ENCODE data around the gene SEPTIN12.

SEPTIN12 gene

GRCh38 chr16:4825196-4825595 lies 37.1 kb upstream of the SEPTIN12 start:
- no peak overlapping the region for H3K27ac ChIP-seq (ENCODE audit: low read depth, low read length)
- no peaks in the 10 kb centered on the region for H3K27me3 ChIP-seq (ENCODE audit: control insufficient read depth in 5 of 5, insufficient read depth in 4 of 5, low read length in 5 of 5)
- H3K9me3 ChIP-seq (ENCODE audit: control insufficient read depth in 5 of 5, low read length in 5 of 5), result no peaks in the 10 kb centered on the region
- no peaks in the 10 kb centered on the region for H3K4me1 ChIP-seq (ENCODE audit: control insufficient read depth in 5 of 5, insufficient read depth in 5 of 5, low read length in 5 of 5)
- H3K9ac ChIP-seq (ENCODE audit: low read length in 5 of 5), result no peak overlapping the region
- H3K36me3 ChIP-seq (ENCODE audit: control insufficient read depth in 5 of 5, insufficient read depth in 5 of 5, low read length in 5 of 5), result peaks cover 13 to 90% (median 78%) of the 10 kb centered on the region in 5 donors
- no peak overlapping the region for H3K4me3 ChIP-seq (ENCODE audit: low read depth in 1 of 5, low read length in 5 of 5)

DNA sequence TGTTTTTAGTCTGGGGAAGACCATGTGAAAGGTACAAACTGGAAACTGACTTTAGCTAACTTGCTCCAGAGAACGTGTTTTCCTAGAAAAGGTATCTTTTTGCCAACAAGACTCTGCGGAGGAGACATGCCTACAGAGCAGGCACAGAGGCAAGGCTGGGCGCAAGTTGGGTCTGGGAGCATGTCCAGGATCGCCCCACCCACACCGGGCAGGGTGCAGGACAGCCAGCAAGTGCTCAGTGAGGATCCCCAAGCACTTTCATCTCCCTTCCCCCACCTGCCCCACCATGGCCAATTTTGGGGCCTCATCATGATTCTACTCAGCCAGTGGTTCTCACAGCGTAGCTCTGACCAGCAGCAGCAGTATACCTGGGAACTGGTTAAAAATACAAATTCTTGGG lies 32.5 kb upstream of the SEPTIN12 start:
- Histone ChIP-seq H3K9me3 (ENCODE audit: control insufficient read depth in 5 of 5, low read length in 5 of 5) (no peaks in the 10 kb centered on the region), H3K27me3 (ENCODE audit: control insufficient read depth in 5 of 5, insufficient read depth in 4 of 5, low read length in 5 of 5) (no peaks in the 10 kb centered on the region), H3K4me3 (ENCODE audit: low read depth in 1 of 5, low read length in 5 of 5) (no peak overlapping the region), H3K36me3 (ENCODE audit: control insufficient read depth in 5 of 5, insufficient read depth in 5 of 5, low read length in 5 of 5) (peaks cover 13 to 89% (median 76%) of the 10 kb centered on the region in 5 donors), H3K9ac (ENCODE audit: low read length in 5 of 5) (peak overlapping the region in 1 of 5 donors; percentile 9), H3K27ac (ENCODE audit: low read depth, low read length) (no peak overlapping the region), H3K4me1 (ENCODE audit: control insufficient read depth in 5 of 5, insufficient read depth in 5 of 5, low read length in 5 of 5) (no peaks in the 10 kb centered on the region)

DNA sequence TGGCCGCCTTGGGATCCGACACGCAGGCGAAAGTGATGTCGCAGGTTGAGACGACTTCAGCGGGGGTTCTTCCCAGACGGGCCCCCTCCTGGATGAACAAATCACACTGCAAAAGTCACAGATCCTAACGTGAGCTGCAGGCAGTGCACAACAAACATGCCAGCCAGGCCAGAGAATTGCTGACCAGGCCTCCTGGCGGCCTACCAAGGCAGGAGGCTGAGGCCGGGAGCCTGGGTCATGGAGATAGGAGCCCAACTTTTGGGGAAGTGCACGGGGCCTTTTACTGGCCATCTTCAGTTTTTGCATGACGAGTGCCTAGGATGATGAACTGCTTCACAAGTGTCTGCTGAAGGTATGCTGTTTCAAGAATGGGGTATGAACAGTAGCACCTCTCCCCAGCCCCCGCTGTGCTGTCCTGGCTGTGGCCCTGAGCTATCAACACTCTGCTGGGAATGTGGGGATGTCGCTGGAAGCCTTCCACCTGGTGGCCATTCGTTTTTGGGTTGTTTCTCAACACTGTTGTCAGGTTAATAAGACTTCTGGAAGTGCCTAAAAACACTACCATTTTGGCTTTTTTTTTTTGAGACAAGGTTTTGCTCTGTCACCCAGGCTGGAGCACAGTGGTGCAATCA lies 26.5 kb upstream of the SEPTIN12 start:
- no peaks in the 10 kb centered on the region for H3K9me3 ChIP-seq (ENCODE audit: control insufficient read depth in 5 of 5, low read length in 5 of 5)
- H3K27ac ChIP-seq (ENCODE audit: low read depth, low read length), result no peak overlapping the region
- no peak overlapping the region for H3K9ac ChIP-seq (ENCODE audit: low read length in 5 of 5)

DNA sequence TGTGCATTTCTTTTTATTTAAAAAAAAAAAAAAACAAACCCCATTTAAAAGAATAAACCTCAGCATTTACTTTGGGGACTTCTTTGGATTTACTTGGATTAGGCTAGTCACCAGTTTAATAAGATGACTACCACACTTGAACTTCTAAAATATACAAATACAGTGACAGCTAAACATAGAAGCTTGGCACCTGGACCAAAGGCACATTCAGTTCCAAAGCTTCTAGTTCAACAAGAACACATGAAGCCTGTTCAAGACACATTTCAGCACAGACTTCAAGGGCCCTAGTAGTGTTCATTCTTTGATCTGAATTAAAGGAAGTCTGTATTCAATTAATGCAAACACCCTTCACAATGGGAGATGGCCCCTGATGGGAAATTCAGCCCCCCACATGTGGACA lies 25.9 kb upstream of the SEPTIN12 start:
- Histone ChIP-seq H3K27ac (ENCODE audit: low read depth, low read length) (no peak overlapping the region), H3K27me3 (ENCODE audit: control insufficient read depth in 5 of 5, insufficient read depth in 4 of 5, low read length in 5 of 5) (no peaks in the 10 kb centered on the region), H3K36me3 (ENCODE audit: control insufficient read depth in 5 of 5, insufficient read depth in 5 of 5, low read length in 5 of 5) (peaks cover 7 to 81% (median 76%) of the 10 kb centered on the region in 5 donors), H3K9me3 (ENCODE audit: control insufficient read depth in 5 of 5, low read length in 5 of 5) (no peaks in the 10 kb centered on the region), H3K4me3 (ENCODE audit: low read depth in 1 of 5, low read length in 5 of 5) (no peak overlapping the region), H3K4me1 (ENCODE audit: control insufficient read depth in 5 of 5, insufficient read depth in 5 of 5, low read length in 5 of 5) (no peaks in the 10 kb centered on the region), H3K9ac (ENCODE audit: low read length in 5 of 5) (no peak overlapping the region)

More for the DNA sequence above, 26.5 kb upstream of the SEPTIN12 start:
- H3K4me3 ChIP-seq (ENCODE audit: low read depth in 1 of 5, low read length in 5 of 5), result no peak overlapping the region
- peaks cover 7 to 81% (median 77%) of the 10 kb centered on the region in 5 donors for H3K36me3 ChIP-seq (ENCODE audit: control insufficient read depth in 5 of 5, insufficient read depth in 5 of 5, low read length in 5 of 5)
- H3K27me3 ChIP-seq (ENCODE audit: control insufficient read depth in 5 of 5, insufficient read depth in 4 of 5, low read length in 5 of 5), result no peaks in the 10 kb centered on the region
- no peaks in the 10 kb centered on the region for H3K4me1 ChIP-seq (ENCODE audit: control insufficient read depth in 5 of 5, insufficient read depth in 5 of 5, low read length in 5 of 5)

DNA sequence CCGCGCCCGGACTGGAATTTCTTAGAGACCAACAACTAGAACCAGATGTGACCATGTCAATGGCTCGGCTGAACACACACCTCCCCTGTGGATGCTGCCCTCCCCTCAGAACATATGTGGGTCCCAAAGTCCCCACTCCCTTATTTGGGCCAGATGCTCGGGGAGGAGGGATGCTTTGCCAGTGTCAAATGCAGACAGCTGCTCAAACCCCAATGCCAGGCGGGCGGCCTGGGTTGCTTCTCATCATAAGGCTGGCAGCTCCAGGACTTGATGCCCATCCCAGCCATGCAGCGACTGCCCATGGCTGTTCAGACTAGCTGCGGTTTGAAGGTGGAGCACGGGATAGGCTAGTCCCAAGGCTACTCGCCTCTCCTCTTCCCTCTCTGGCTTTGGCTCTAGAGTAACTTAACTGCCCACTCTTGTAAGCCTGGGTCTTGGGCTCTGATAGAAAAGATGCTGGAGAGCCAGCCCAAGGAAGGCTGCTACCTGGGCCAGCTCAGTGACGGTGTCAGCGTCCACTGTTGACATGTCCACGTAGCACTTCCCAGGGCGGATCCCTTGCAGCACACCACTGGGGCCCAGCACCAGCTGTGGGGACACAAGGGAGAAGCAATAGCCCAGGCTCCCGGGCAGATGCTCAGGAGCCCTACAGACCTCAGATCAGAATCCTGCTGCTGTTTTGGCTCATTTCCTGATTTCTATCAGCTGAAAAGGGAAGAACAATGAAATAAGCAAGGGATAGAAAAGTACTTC lies 25.3 kb upstream of the SEPTIN12 start:
- H3K4me3 ChIP-seq (ENCODE audit: low read depth in 1 of 5, low read length in 5 of 5), result no peak overlapping the region
- H3K27ac ChIP-seq (ENCODE audit: low read depth, low read length), result no peak overlapping the region
- H3K4me1 ChIP-seq (ENCODE audit: control insufficient read depth in 5 of 5, insufficient read depth in 5 of 5, low read length in 5 of 5), result no peaks in the 10 kb centered on the region
- no peaks in the 10 kb centered on the region for H3K27me3 ChIP-seq (ENCODE audit: control insufficient read depth in 5 of 5, insufficient read depth in 4 of 5, low read length in 5 of 5)
- no peak overlapping the region for H3K9ac ChIP-seq (ENCODE audit: low read length in 5 of 5)
- H3K9me3 ChIP-seq (ENCODE audit: control insufficient read depth in 5 of 5, low read length in 5 of 5), result no peaks in the 10 kb centered on the region
- H3K36me3 ChIP-seq (ENCODE audit: control insufficient read depth in 5 of 5, insufficient read depth in 5 of 5, low read length in 5 of 5), result peaks cover 7 to 81% (median 74%) of the 10 kb centered on the region in 5 donors

DNA sequence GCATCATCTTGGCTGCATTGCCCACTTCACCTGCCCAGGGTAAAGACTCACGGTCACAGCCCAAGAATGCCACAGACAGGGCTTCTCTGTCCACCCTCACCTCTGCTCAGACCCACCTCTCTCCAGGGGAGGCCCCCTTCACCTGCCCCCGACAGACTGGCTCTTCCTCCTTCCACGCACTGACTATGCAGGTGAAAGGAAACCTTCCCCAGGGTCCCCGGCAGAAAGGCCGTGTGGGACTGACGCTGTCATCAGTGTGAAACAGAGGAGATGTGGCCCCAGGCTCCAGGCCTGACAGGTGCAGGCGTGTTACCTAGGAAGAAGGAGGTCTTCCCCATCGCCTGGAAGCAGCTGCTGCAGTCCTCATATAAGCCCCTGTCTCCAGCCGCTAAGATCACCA lies 23.6 kb upstream of the SEPTIN12 start:
- H3K9me3 ChIP-seq (ENCODE audit: control insufficient read depth in 5 of 5, low read length in 5 of 5), result no peaks in the 10 kb centered on the region
- no peak overlapping the region for H3K4me3 ChIP-seq (ENCODE audit: low read depth in 1 of 5, low read length in 5 of 5)
- H3K27ac ChIP-seq (ENCODE audit: low read depth, low read length), result no peak overlapping the region
- no peaks in the 10 kb centered on the region for H3K27me3 ChIP-seq (ENCODE audit: control insufficient read depth in 5 of 5, insufficient read depth in 4 of 5, low read length in 5 of 5)
- H3K36me3 ChIP-seq (ENCODE audit: control insufficient read depth in 5 of 5, insufficient read depth in 5 of 5, low read length in 5 of 5), result peaks cover 7 to 83% (median 76%) of the 10 kb centered on the region in 5 donors
- H3K9ac ChIP-seq (ENCODE audit: low read length in 5 of 5), result no peak overlapping the region
- no peaks in the 10 kb centered on the region for H3K4me1 ChIP-seq (ENCODE audit: control insufficient read depth in 5 of 5, insufficient read depth in 5 of 5, low read length in 5 of 5)

DNA sequence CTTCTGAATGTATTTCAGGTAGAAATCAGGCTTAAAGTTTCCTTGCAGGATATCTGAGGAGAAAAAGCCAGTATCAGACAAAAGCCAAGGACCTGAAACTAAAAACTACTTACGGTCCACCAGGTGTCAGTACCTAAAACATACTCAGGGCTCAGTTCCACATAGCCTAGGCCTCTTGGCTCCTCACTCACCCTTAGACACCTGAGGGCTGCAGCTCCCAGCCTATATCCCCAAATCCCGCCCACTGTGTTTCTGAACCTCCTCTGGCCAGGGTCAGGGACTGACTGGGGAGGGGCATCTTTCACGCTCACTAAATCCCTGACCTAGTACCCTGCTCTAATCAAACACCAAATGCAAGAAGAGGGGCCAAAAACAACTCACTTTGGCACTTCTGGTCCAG lies 23.1 kb upstream of the SEPTIN12 start:
- H3K9me3 ChIP-seq (ENCODE audit: control insufficient read depth in 5 of 5, low read length in 5 of 5), result no peaks in the 10 kb centered on the region
- H3K4me3 ChIP-seq (ENCODE audit: low read depth in 1 of 5, low read length in 5 of 5), result no peak overlapping the region
- no peaks in the 10 kb centered on the region for H3K4me1 ChIP-seq (ENCODE audit: control insufficient read depth in 5 of 5, insufficient read depth in 5 of 5, low read length in 5 of 5)
- H3K27me3 ChIP-seq (ENCODE audit: control insufficient read depth in 5 of 5, insufficient read depth in 4 of 5, low read length in 5 of 5), result no peaks in the 10 kb centered on the region
- H3K36me3 ChIP-seq (ENCODE audit: control insufficient read depth in 5 of 5, insufficient read depth in 5 of 5, low read length in 5 of 5), result peaks cover 7 to 84% (median 76%) of the 10 kb centered on the region in 5 donors
- no peak overlapping the region for H3K27ac ChIP-seq (ENCODE audit: low read depth, low read length)
- H3K9ac ChIP-seq (ENCODE audit: low read length in 5 of 5), result no peak overlapping the region

- peaks cover 0 to 62% (median 48%) of the 10 kb centered on the region in 5 donors for H3K36me3 ChIP-seq (ENCODE audit: control insufficient read depth in 5 of 5, insufficient read depth in 5 of 5, low read length in 5 of 5)
- H3K9ac ChIP-seq (ENCODE audit: low read length in 5 of 5), result no peak overlapping the region
- peaks cover 0 to 20% (median 18%) of the 10 kb centered on the region in 5 donors for H3K4me1 ChIP-seq (ENCODE audit: control insufficient read depth in 5 of 5, insufficient read depth in 5 of 5, low read length in 5 of 5)
- H3K9me3 ChIP-seq (ENCODE audit: control insufficient read depth in 5 of 5, low read length in 5 of 5), result no peaks in the 10 kb centered on the region
- H3K27me3 ChIP-seq (ENCODE audit: control insufficient read depth in 5 of 5, insufficient read depth in 4 of 5, low read length in 5 of 5), result no peaks in the 10 kb centered on the region
- H3K27ac ChIP-seq (ENCODE audit: low read depth, low read length), result no peak overlapping the region
- H3K4me3 ChIP-seq (ENCODE audit: low read depth in 1 of 5, low read length in 5 of 5), result no peak overlapping the region
Measured at GRCh38 chr16:4806280-4806679, 18.1 kb upstream of the SEPTIN12 start.

- no peak overlapping the region for H3K27ac ChIP-seq (ENCODE audit: low read depth, low read length)
- peaks cover 0 to 30% (median 18%) of the 10 kb centered on the region in 5 donors for H3K4me1 ChIP-seq (ENCODE audit: control insufficient read depth in 5 of 5, insufficient read depth in 5 of 5, low read length in 5 of 5)
- no peaks in the 10 kb centered on the region for H3K27me3 ChIP-seq (ENCODE audit: control insufficient read depth in 5 of 5, insufficient read depth in 4 of 5, low read length in 5 of 5)
- no peak overlapping the region for H3K9ac ChIP-seq (ENCODE audit: low read length in 5 of 5)
- H3K9me3 ChIP-seq (ENCODE audit: control insufficient read depth in 5 of 5, low read length in 5 of 5), result no peaks in the 10 kb centered on the region
- H3K36me3 ChIP-seq (ENCODE audit: control insufficient read depth in 5 of 5, insufficient read depth in 5 of 5, low read length in 5 of 5), result peaks cover 0 to 56% (median 39%) of the 10 kb centered on the region in 5 donors
- no peak overlapping the region for H3K4me3 ChIP-seq (ENCODE audit: low read depth in 1 of 5, low read length in 5 of 5)
Measured at GRCh38 chr16:4805231-4805630, 17.1 kb upstream of the SEPTIN12 start.
